KOPT-K1 (cell line): ENCODE data around the gene LEUTX.

ENCODE experiments used
- H3K27ac ChIP-seq: fragments of 200-600 bp; sonication (generic); 2 replicates; pipeline ENCODE4 v1.5.1; 2016; ENCODE audit warnings: antibody characterized with exemption, mild to moderate bottlenecking, low read depth, low read length; ENCODE audit not compliant: poor library complexity, severe bottlenecking
- H3K36me3 ChIP-seq: fragments of 200-600 bp; sonication (generic); 2 replicates; pipeline ENCODE4 v1.5.1; 2017; ENCODE audit warnings: antibody characterized with exemption, mild to moderate bottlenecking, low read length, moderate library complexity; ENCODE audit not compliant: insufficient read depth
- H3K9me3 ChIP-seq: fragments of 200-600 bp; sonication (generic); 2 replicates; pipeline ENCODE4 v1.5.1; 2017; ENCODE audit warnings: antibody characterized with exemption, low read length, mild to moderate bottlenecking; ENCODE audit not compliant: insufficient read depth, poor library complexity, severe bottlenecking

LEUTX gene

GRCh38 chr19:39825093-39825463, 46.4 kb downstream of the LEUTX start:
- no peaks in the 10 kb centered on the region for H3K9me3 ChIP-seq
- no peak overlapping the region for H3K27ac ChIP-seq
- peaks cover 37% of the 10 kb centered on the region for H3K36me3 ChIP-seq

GRCh38 chr19:39825531-39826076, 47.0 kb downstream of the LEUTX start:
- Histone ChIP-seq H3K9me3 (no peaks in the 10 kb centered on the region), H3K36me3 (peaks cover 42% of the 10 kb centered on the region), H3K27ac (no peak overlapping the region)

- H3K36me3 ChIP-seq, result peaks cover 51% of the 10 kb centered on the region
- H3K9me3 ChIP-seq, result no peaks in the 10 kb centered on the region
- no peak overlapping the region for H3K27ac ChIP-seq
These were observed 47.8 kb downstream of the LEUTX start for GRCh38 chr19:39826311-39826945.

- H3K27ac ChIP-seq, result no peak overlapping the region
- peaks cover 56% of the 10 kb centered on the region for H3K36me3 ChIP-seq
- no peaks in the 10 kb centered on the region for H3K9me3 ChIP-seq
These were observed 48.6 kb downstream of the LEUTX start for GRCh38 chr19:39827216-39827615.

GRCh38 chr19:39828015-39828653, 49.5 kb downstream of the LEUTX start:
- Histone ChIP-seq H3K27ac (no peak overlapping the region), H3K9me3 (no peaks in the 10 kb centered on the region), H3K36me3 (peaks cover 56% of the 10 kb centered on the region)

GRCh38 chr19:39828654-39829032, 50.0 kb downstream of the LEUTX start:
- H3K36me3 ChIP-seq, result peaks cover 56% of the 10 kb centered on the region
- H3K27ac ChIP-seq, result no peak overlapping the region
- H3K9me3 ChIP-seq, result no peaks in the 10 kb centered on the region

- Histone ChIP-seq H3K27ac (no peak overlapping the region), H3K9me3 (no peaks in the 10 kb centered on the region), H3K36me3 (peaks cover 63% of the 10 kb centered on the region)
These were observed 51.1 kb downstream of the LEUTX start for GRCh38 chr19:39829702-39830275.

- no peaks in the 10 kb centered on the region for H3K9me3 ChIP-seq
- H3K27ac ChIP-seq, result no peak overlapping the region
- H3K36me3 ChIP-seq, result peaks cover 68% of the 10 kb centered on the region
These were observed 51.8 kb downstream of the LEUTX start for GRCh38 chr19:39830406-39830805.

GRCh38 chr19:39830847-39831246, 52.2 kb downstream of the LEUTX start:
- H3K9me3 ChIP-seq, result no peaks in the 10 kb centered on the region
- H3K27ac ChIP-seq, result no peak overlapping the region
- H3K36me3 ChIP-seq, result peaks cover 72% of the 10 kb centered on the region

GRCh38 chr19:39831679-39832078, 53.0 kb downstream of the LEUTX start:
- H3K36me3 ChIP-seq, result peaks cover 72% of the 10 kb centered on the region
- H3K9me3 ChIP-seq, result no peaks in the 10 kb centered on the region
- H3K27ac ChIP-seq, result no peak overlapping the region

- peak overlapping the region; percentile 52 for H3K27ac ChIP-seq
- no peaks in the 10 kb centered on the region for H3K9me3 ChIP-seq
- H3K36me3 ChIP-seq, result peaks cover 75% of the 10 kb centered on the region
These were observed 53.9 kb downstream of the LEUTX start for GRCh38 chr19:39832341-39833083.

GRCh38 chr19:39833160-39833463, 54.5 kb downstream of the LEUTX start:
- Histone ChIP-seq H3K36me3 (peaks cover 77% of the 10 kb centered on the region), H3K27ac (peak overlapping the region; percentile 52), H3K9me3 (no peaks in the 10 kb centered on the region)

GRCh38 chr19:39833464-39834286, 55.0 kb downstream of the LEUTX start, which contains the start of gene DYRK1B:
Gene DYRK1B (minus strand): TSS chr19:39834162. CDS start chr19:39831867, 2,295 bp downstream.
- Histone ChIP-seq H3K27ac (peak within 1 kb of the TSS; percentile 52), H3K9me3 (no peaks in the 10 kb centered on the region), H3K36me3 (peaks cover 77% of the 10 kb centered on the region)

GRCh38 chr19:39834287-39834841, 55.7 kb downstream of the LEUTX start:
- H3K36me3 ChIP-seq, result peaks cover 77% of the 10 kb centered on the region

More at GRCh38 chr19:39834287-39834841, 55.7 kb downstream of the LEUTX start:
- Histone ChIP-seq H3K9me3 (no peaks in the 10 kb centered on the region), H3K27ac (peak overlapping the region; percentile 52)
